Measurements from ENCODE around the gene PRSS12. TPM values are rescaled to one million over a fixed set of nuclear protein-coding genes. Genes with fewer than 3 reads are reported as not detected.

Gene PRSS12
- total and polyA plus RNA-seq, 2 experiments from 2014 or later: 5.5 to 12.9 TPM

- TF ChIP-seq ZNF114 (CRISPR knock-in tag; IDR thresholded peaks at IDR 0.05) (no peak), JUNB (IDR thresholded peaks at IDR 0.05; ENCODE audit: unreplicated experiment) (no peak)
- TF ChIP-seq, protein P1, sequence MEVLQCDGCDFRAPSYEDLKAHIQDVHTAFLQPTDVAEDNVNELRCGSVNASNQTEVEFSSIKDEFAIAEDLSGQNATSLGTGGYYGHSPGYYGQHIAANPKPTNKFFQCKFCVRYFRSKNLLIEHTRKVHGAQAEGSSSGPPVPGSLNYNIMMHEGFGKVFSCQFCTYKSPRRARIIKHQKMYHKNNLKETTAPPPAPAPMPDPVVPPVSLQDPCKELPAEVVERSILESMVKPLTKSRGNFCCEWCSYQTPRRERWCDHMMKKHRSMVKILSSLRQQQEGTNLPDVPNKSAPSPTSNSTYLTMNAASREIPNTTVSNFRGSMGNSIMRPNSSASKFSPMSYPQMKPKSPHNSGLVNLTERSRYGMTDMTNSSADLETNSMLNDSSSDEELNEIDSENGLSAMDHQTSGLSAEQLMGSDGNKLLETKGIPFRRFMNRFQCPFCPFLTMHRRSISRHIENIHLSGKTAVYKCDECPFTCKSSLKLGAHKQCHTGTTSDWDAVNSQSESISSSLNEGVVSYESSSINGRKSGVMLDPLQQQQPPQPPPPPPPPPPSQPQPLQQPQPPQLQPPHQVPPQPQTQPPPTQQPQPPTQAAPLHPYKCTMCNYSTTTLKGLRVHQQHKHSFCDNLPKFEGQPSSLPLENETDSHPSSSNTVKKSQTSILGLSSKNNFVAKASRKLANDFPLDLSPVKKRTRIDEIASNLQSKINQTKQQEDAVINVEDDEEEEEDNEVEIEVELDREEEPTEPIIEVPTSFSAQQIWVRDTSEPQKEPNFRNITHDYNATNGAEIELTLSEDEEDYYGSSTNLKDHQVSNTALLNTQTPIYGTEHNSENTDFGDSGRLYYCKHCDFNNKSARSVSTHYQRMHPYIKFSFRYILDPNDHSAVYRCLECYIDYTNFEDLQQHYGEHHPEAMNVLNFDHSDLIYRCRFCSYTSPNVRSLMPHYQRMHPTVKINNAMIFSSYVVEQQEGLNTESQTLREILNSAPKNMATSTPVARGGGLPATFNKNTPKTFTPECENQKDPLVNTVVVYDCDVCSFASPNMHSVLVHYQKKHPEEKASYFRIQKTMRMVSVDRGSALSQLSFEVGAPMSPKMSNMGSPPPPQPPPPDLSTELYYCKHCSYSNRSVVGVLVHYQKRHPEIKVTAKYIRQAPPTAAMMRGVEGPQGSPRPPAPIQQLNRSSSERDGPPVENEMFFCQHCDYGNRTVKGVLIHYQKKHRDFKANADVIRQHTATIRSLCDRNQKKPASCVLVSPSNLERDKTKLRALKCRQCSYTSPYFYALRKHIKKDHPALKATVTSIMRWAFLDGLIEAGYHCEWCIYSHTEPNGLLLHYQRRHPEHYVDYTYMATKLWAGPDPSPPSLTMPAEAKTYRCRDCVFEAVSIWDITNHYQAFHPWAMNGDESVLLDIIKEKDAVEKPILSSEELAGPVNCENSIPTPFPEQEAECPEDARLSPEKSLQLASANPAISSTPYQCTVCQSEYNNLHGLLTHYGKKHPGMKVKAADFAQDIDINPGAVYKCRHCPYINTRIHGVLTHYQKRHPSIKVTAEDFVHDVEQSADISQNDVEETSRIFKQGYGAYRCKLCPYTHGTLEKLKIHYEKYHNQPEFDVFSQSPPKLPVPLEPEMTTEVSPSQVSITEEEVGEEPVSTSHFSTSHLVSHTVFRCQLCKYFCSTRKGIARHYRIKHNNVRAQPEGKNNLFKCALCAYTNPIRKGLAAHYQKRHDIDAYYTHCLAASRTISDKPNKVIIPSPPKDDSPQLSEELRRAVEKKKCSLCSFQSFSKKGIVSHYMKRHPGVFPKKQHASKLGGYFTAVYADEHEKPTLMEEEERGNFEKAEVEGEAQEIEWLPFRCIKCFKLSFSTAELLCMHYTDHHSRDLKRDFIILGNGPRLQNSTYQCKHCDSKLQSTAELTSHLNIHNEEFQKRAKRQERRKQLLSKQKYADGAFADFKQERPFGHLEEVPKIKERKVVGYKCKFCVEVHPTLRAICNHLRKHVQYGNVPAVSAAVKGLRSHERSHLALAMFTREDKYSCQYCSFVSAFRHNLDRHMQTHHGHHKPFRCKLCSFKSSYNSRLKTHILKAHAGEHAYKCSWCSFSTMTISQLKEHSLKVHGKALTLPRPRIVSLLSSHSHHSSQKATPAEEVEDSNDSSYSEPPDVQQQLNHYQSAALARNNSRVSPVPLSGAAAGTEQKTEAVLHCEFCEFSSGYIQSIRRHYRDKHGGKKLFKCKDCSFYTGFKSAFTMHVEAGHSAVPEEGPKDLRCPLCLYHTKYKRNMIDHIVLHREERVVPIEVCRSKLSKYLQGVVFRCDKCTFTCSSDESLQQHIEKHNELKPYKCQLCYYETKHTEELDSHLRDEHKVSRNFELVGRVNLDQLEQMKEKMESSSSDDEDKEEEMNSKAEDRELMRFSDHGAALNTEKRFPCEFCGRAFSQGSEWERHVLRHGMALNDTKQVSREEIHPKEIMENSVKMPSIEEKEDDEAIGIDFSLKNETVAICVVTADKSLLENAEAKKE (CRISPR knock-in tag; IDR thresholded peaks at IDR 0.05): no peak
Observed at GRCh38 chr4:118289794-118290193, 63.0 kb downstream of the PRSS12 start (continued).

GRCh38 chr4:118287711-118288451, 64.9 kb downstream of the PRSS12 start:
- Mint-ChIP-seq H3K27ac (no peak overlapping the region), H3K4me1 (peaks cover 4% of the 10 kb centered on the region; the same call in 1 of the 3 replicates), H3K9me3 (no peaks in the 10 kb centered on the region), H3K4me3 (no peak overlapping the region), H3K27me3 (ENCODE audit: insufficient read depth, low read depth, poor library complexity) (peaks cover 3% of the 10 kb centered on the region), H3K36me3 (ENCODE audit: low read depth) (no peaks in the 10 kb centered on the region)
- Histone ChIP-seq H2AFZ (no peak overlapping the region), H3K4me2 (no peak overlapping the region), H4K20me1 (replicated peaks; ENCODE audit: insufficient read depth) (no peaks in the 10 kb centered on the region), H3K27me3 (ENCODE audit: insufficient read depth) (no peaks in the 10 kb centered on the region), H3K36me3 (ENCODE audit: insufficient read depth) (no peaks in the 10 kb centered on the region), H3K9me2 (ENCODE audit: insufficient read depth) (no peaks in the 10 kb centered on the region), H3K4me1 (ENCODE audit: insufficient read depth) (peaks cover 7% of the 10 kb centered on the region; the same call in 1 of the 2 replicates), H3F3A (replicated peaks; ENCODE audit: low read depth) (no peaks in the 10 kb centered on the region), H3K79me2 (replicated peaks; ENCODE audit: insufficient read depth) (no peaks in the 10 kb centered on the region), H3K27ac (ENCODE audit: low read depth) (no peak overlapping the region), H3K4me3 (no peak overlapping the region)
- DNase-seq (ENCODE audit: low spot score) (no peak), ATAC-seq (no peak)
- TF ChIP-seq NANOG (IDR thresholded peaks at IDR 0.05; ENCODE audit: borderline replicate concordance): no peak
- TF ChIP-seq JUNB (IDR thresholded peaks at IDR 0.05; ENCODE audit: unreplicated experiment): no peak
- no peak for TF ChIP-seq CREB1 (CRISPR knock-in tag; IDR thresholded peaks at IDR 0.05; ENCODE audit: low read depth)
- TF ChIP-seq, protein P2, sequence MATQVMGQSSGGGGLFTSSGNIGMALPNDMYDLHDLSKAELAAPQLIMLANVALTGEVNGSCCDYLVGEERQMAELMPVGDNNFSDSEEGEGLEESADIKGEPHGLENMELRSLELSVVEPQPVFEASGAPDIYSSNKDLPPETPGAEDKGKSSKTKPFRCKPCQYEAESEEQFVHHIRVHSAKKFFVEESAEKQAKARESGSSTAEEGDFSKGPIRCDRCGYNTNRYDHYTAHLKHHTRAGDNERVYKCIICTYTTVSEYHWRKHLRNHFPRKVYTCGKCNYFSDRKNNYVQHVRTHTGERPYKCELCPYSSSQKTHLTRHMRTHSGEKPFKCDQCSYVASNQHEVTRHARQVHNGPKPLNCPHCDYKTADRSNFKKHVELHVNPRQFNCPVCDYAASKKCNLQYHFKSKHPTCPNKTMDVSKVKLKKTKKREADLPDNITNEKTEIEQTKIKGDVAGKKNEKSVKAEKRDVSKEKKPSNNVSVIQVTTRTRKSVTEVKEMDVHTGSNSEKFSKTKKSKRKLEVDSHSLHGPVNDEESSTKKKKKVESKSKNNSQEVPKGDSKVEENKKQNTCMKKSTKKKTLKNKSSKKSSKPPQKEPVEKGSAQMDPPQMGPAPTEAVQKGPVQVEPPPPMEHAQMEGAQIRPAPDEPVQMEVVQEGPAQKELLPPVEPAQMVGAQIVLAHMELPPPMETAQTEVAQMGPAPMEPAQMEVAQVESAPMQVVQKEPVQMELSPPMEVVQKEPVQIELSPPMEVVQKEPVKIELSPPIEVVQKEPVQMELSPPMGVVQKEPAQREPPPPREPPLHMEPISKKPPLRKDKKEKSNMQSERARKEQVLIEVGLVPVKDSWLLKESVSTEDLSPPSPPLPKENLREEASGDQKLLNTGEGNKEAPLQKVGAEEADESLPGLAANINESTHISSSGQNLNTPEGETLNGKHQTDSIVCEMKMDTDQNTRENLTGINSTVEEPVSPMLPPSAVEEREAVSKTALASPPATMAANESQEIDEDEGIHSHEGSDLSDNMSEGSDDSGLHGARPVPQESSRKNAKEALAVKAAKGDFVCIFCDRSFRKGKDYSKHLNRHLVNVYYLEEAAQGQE (IDR thresholded peaks at IDR 0.05; ENCODE audit: unreplicated experiment): no peak
- no peak for TF ChIP-seq POLR2AphosphoS5 (IDR thresholded peaks at IDR 0.05; ENCODE audit: low read depth)
- no peak for TF ChIP-seq STAT1 (IDR thresholded peaks at IDR 0.05; ENCODE audit: unreplicated experiment)
- TF ChIP-seq, protein P3, sequence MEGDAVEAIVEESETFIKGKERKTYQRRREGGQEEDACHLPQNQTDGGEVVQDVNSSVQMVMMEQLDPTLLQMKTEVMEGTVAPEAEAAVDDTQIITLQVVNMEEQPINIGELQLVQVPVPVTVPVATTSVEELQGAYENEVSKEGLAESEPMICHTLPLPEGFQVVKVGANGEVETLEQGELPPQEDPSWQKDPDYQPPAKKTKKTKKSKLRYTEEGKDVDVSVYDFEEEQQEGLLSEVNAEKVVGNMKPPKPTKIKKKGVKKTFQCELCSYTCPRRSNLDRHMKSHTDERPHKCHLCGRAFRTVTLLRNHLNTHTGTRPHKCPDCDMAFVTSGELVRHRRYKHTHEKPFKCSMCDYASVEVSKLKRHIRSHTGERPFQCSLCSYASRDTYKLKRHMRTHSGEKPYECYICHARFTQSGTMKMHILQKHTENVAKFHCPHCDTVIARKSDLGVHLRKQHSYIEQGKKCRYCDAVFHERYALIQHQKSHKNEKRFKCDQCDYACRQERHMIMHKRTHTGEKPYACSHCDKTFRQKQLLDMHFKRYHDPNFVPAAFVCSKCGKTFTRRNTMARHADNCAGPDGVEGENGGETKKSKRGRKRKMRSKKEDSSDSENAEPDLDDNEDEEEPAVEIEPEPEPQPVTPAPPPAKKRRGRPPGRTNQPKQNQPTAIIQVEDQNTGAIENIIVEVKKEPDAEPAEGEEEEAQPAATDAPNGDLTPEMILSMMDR (conservative IDR thresholded peaks at IDR 0.05; ENCODE audit: low read depth in 2 of 2): no peak
- no peak for TF ChIP-seq EZH2 (IDR thresholded peaks at IDR 0.05; ENCODE audit: low read depth, unreplicated experiment)
- no peak for TF ChIP-seq ZNF331 (CRISPR knock-in tag; IDR thresholded peaks at IDR 0.05; ENCODE audit: low read depth)
- TF ChIP-seq EZH2phosphoT487 (IDR thresholded peaks at IDR 0.05; ENCODE audit: unreplicated experiment): no peak

Measured in GM23338 (cell line).